ENCODE data around the gene KIF21A.

KIF21A gene

DNA sequence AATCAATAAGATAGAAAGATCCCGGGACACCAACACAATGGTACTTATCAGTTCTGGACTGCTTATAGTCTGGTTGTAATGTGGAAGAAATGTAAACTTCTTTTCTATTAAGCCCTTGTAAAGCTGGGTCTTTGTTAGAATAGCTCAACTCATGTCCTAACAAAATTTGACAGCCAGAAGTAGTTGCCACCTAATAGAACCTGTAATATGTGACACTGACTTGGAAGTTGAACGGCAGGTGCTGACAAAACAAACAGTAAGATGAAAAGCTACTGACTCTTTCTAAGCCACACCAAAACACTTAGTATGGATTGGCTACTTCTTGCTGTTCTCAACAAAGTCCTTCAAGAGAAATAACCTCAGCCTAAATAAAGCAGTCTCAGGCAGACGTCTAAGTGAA, 56.6 kb downstream of the KIF21A start:
- TF ChIP-seq SIN3A (IDR thresholded peaks at IDR 0.05; ENCODE audit: borderline replicate concordance, insufficient read depth, low read length) = no peak
- TF ChIP-seq TAF1 (IDR thresholded peaks at IDR 0.05; ENCODE audit: borderline replicate concordance, insufficient read depth, low read length) = no peak
- TF ChIP-seq, protein P1, sequence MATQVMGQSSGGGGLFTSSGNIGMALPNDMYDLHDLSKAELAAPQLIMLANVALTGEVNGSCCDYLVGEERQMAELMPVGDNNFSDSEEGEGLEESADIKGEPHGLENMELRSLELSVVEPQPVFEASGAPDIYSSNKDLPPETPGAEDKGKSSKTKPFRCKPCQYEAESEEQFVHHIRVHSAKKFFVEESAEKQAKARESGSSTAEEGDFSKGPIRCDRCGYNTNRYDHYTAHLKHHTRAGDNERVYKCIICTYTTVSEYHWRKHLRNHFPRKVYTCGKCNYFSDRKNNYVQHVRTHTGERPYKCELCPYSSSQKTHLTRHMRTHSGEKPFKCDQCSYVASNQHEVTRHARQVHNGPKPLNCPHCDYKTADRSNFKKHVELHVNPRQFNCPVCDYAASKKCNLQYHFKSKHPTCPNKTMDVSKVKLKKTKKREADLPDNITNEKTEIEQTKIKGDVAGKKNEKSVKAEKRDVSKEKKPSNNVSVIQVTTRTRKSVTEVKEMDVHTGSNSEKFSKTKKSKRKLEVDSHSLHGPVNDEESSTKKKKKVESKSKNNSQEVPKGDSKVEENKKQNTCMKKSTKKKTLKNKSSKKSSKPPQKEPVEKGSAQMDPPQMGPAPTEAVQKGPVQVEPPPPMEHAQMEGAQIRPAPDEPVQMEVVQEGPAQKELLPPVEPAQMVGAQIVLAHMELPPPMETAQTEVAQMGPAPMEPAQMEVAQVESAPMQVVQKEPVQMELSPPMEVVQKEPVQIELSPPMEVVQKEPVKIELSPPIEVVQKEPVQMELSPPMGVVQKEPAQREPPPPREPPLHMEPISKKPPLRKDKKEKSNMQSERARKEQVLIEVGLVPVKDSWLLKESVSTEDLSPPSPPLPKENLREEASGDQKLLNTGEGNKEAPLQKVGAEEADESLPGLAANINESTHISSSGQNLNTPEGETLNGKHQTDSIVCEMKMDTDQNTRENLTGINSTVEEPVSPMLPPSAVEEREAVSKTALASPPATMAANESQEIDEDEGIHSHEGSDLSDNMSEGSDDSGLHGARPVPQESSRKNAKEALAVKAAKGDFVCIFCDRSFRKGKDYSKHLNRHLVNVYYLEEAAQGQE (IDR thresholded peaks at IDR 0.05; ENCODE audit: insufficient read depth in 1 of 2, low read depth in 2 of 2, low read length in 2 of 2) = no peak
- TF ChIP-seq POLR2AphosphoS5 (IDR thresholded peaks at IDR 0.05; ENCODE audit: low read depth, low read length) = no peak
- no peak for TF ChIP-seq FOXP2 (optimal IDR thresholded peaks at IDR 0.05; ENCODE audit: borderline replicate concordance, extremely low read depth, extremely low read length, insufficient read depth)

DNA sequence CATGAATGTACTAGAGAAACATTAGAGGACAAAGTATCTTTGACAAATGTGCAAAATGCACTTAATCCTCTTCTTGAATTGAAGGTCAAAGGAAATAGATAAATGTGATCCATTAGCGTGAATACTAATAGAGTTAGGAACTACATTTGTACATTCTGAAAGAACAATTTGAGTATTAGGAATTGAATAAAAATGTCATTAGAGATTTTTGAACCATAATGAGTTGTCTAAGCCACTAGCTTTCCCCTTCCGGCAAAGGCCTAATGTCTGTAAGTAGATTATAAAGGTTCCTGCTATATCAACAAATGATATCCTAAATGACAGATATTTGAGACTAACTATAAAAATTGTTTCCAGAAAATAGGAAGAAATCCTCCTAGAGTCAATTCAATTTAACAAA, 59.8 kb downstream of the KIF21A start:
- TF ChIP-seq, protein P1 (IDR thresholded peaks at IDR 0.05; ENCODE audit: insufficient read depth in 1 of 2, low read depth in 2 of 2, low read length in 2 of 2) = no peak
- TF ChIP-seq POLR2AphosphoS5 (IDR thresholded peaks at IDR 0.05; ENCODE audit: low read depth, low read length) = no peak
- no peak for TF ChIP-seq TAF1 (IDR thresholded peaks at IDR 0.05; ENCODE audit: borderline replicate concordance, insufficient read depth, low read length)
- no peak for TF ChIP-seq FOXP2 (optimal IDR thresholded peaks at IDR 0.05; ENCODE audit: borderline replicate concordance, extremely low read depth, extremely low read length, insufficient read depth)
- no peak for TF ChIP-seq SIN3A (IDR thresholded peaks at IDR 0.05; ENCODE audit: borderline replicate concordance, insufficient read depth, low read length)

DNA sequence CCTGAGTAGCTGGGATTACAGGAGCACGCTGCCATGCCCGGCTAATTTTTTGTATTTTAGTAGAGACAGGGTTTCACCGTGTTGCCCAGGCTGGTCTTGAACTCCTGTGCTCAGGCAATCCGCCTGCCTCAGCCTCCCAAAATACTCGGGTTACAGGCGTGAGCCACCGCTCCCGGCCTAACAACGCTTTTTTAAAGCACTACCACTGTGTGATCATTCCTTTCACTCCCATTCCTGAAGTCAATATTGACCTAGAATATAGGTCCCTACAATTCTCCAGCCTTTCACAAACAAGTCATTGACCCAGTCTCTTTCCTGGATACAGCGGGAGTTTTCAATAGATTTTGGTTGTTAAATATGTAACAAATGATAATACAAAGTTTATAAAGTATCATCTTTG, 62.8 kb downstream of the KIF21A start:
- no peak for TF ChIP-seq TAF1 (IDR thresholded peaks at IDR 0.05; ENCODE audit: borderline replicate concordance, insufficient read depth, low read length)
- no peak for TF ChIP-seq POLR2AphosphoS5 (IDR thresholded peaks at IDR 0.05; ENCODE audit: low read depth, low read length)
- no peak for TF ChIP-seq FOXP2 (optimal IDR thresholded peaks at IDR 0.05; ENCODE audit: borderline replicate concordance, extremely low read depth, extremely low read length, insufficient read depth)
- TF ChIP-seq SIN3A (IDR thresholded peaks at IDR 0.05; ENCODE audit: borderline replicate concordance, insufficient read depth, low read length) = no peak
- TF ChIP-seq, protein P1 (IDR thresholded peaks at IDR 0.05; ENCODE audit: insufficient read depth in 1 of 2, low read depth in 2 of 2, low read length in 2 of 2) = no peak

DNA sequence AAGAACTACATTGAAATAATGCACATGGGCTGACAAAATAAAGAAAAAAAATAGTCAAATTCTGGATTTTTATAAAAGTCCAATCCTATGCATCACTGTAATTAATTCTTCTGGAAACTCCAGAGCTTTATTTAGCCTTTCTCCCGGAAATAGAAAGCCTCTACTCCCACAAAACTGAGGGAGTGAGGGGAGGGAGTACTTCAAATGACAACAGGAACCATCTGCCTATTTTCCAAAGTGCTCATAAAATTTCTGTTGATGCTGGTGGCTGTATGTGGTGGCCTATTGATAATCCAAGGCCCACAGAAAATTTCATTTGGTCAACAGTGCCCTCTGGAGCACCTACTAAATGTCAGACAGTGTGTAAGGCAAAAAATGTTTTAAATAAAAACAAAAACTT, 64.6 kb downstream of the KIF21A start:
- TF ChIP-seq FOXP2 (optimal IDR thresholded peaks at IDR 0.05; ENCODE audit: borderline replicate concordance, extremely low read depth, extremely low read length, insufficient read depth) (no peak), POLR2AphosphoS5 (IDR thresholded peaks at IDR 0.05; ENCODE audit: low read depth, low read length) (no peak), SIN3A (IDR thresholded peaks at IDR 0.05; ENCODE audit: borderline replicate concordance, insufficient read depth, low read length) (no peak), TAF1 (IDR thresholded peaks at IDR 0.05; ENCODE audit: borderline replicate concordance, insufficient read depth, low read length) (no peak)
- TF ChIP-seq, protein P1 (IDR thresholded peaks at IDR 0.05; ENCODE audit: insufficient read depth in 1 of 2, low read depth in 2 of 2, low read length in 2 of 2) = no peak
